ENCODE data around the gene PLEKHG7. TPM values are rescaled to one million over a fixed set of nuclear protein-coding genes. Genes with fewer than 3 reads are reported as not detected.

PLEKHG7 gene
- total and polyA plus RNA-seq, 2 of the 8 experiments (the other 6 are each of a cell fraction or from before 2014, with no cell fraction given): not detected

DNA sequence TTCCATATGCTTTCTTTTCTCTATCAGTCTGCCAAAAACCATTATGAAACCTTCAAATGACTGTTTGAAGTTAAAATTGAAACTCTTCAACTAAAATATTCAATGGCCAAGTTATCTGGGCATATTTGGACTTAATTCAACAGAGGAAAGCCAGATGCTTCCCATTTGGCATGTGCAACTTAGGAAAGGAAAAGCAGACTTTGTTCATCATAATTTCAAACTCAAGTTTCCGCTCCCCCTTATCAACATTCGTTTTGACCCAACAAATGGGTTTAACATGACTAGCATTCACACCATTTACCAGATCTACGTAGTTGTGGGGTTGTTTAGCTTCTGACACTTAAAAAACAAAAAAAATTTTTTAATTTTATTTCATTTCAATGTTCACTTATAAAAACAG is 75.7 kb downstream of the PLEKHG7 start (continued):
- no peak for TF ChIP-seq SIN3A (conservative IDR thresholded peaks at IDR 0.05 in 1 of 2, IDR thresholded peaks at IDR 0.05 in 1 of 2; ENCODE audit: low read depth in 1 of 2, low read length in 2 of 2)
- TF ChIP-seq TEAD4 (IDR thresholded peaks at IDR 0.05; ENCODE audit: low read depth, low read length): no peak
- TF ChIP-seq, protein P1, sequence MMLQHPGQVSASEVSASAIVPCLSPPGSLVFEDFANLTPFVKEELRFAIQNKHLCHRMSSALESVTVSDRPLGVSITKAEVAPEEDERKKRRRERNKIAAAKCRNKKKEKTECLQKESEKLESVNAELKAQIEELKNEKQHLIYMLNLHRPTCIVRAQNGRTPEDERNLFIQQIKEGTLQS (IDR thresholded peaks at IDR 0.05; ENCODE audit: insufficient read depth, low read depth, low read length): no peak
- TF ChIP-seq PHF8 (conservative IDR thresholded peaks at IDR 0.05; ENCODE audit: low read depth, low read length): no peak
- no peak for TF ChIP-seq SP4 (IDR thresholded peaks at IDR 0.05; ENCODE audit: low read length)
- no peak for TF ChIP-seq CEBPB (IDR thresholded peaks at IDR 0.05; ENCODE audit: low read depth, low read length)
- TF ChIP-seq HDAC2 (IDR thresholded peaks at IDR 0.05; ENCODE audit: borderline replicate concordance in 1 of 2, low read depth in 2 of 2, low read length in 2 of 2): no peak
- TF ChIP-seq SUZ12 (IDR thresholded peaks at IDR 0.05; ENCODE audit: low read length): no peak

Data from H1 (cell line).